CD14-positive monocyte (primary cell): Measurements from ENCODE around the gene ZNF431. TPM values are rescaled to one million over a fixed set of nuclear protein-coding genes. Genes with fewer than 3 reads are reported as not detected.
A peak's percentile ranks its signal among the peaks of the same experiment; 100 is the strongest.

Experiments
- DNase-seq, 3 donors: peaks; one replicate each; pipeline ENCODE4 v3.0.0-alpha.2; 2011 to 2022
- H2AFZ ChIP-seq: 2 replicates; pipeline ENCODE4 v1.6.0; 2012; ENCODE audit warnings: mild to moderate bottlenecking, low read depth, low read length, inconsistent platforms; ENCODE audit not compliant: insufficient read depth, poor library complexity, severe bottlenecking
- H3K27ac ChIP-seq, 2 donors: 1 replicate in 1 of 2; 2 replicates in 1 of 2; pipeline ENCODE4 v1.5.1; 2012 to 2013; ENCODE audit warnings: low read length in 2 of 2, control low read depth in 1 of 2, inconsistent platforms in 1 of 2, low read depth in 1 of 2, mild to moderate bottlenecking in 1 of 2
- H3K27me3 ChIP-seq, 2 donors: one replicate each; pipeline versions ENCODE4 v1.6.0 to v1.6.1; 2011 to 2013; ENCODE audit warnings: low read length in 2 of 2; ENCODE audit not compliant: control insufficient read depth in 2 of 2, insufficient read depth in 2 of 2
- H3K36me3 ChIP-seq, 2 donors: replicated peaks in 1 of 2; 1 replicate in 1 of 2; 2 replicates in 1 of 2; pipeline versions ENCODE4 v1.5.1 to v1.6.1; 2012 to 2013; ENCODE audit warnings: low read length in 2 of 2, control low read depth in 1 of 2, inconsistent platforms in 1 of 2, mild to moderate bottlenecking in 1 of 2; ENCODE audit not compliant: insufficient read depth in 2 of 2, control insufficient read depth in 1 of 2
- H3K4me1 ChIP-seq, 2 donors: 1 replicate in 1 of 2; 2 replicates in 1 of 2; pipeline versions ENCODE4 v1.5.1 to v1.6.1; 2012 to 2013; ENCODE audit warnings: low read length in 2 of 2, control low read depth in 1 of 2, inconsistent platforms in 1 of 2, mild to moderate bottlenecking in 1 of 2, moderate library complexity in 1 of 2; ENCODE audit not compliant: insufficient read depth in 2 of 2, control insufficient read depth in 1 of 2
- H3K4me2 ChIP-seq: replicated peaks from 2 replicates; pipeline ENCODE3; 2012; ENCODE audit warnings: low read length, moderate library complexity, mild to moderate bottlenecking; ENCODE audit not compliant: poor library complexity, severe bottlenecking; ENCODE audit errors: extremely low read depth
- H3K4me3 ChIP-seq, 3 experiments: fragments of 200-600 bp in 1 of 3; sonication (generic) in 1 of 3; replicated peaks in 1 of 3; 1 replicate in 2 of 3; 2 replicates in 1 of 3; pipeline ENCODE4 v1.5.1; 2011 to 2013; ENCODE audit warnings: low read length in 3 of 3, mild to moderate bottlenecking in 3 of 3, control low read depth in 2 of 3, low read depth in 2 of 3, inconsistent platforms in 1 of 3, moderate library complexity in 1 of 3
- H3K79me2 ChIP-seq: 2 replicates; pipeline ENCODE4 v1.6.0; 2012; ENCODE audit warnings: mild to moderate bottlenecking, control low read depth, inconsistent platforms, low read length, moderate library complexity; ENCODE audit not compliant: insufficient read depth
- H3K9ac ChIP-seq: 2 replicates; pipeline ENCODE4 v1.6.0; 2017; ENCODE audit warnings: low read length, mild to moderate bottlenecking; ENCODE audit not compliant: insufficient read depth, poor library complexity, severe bottlenecking
- H3K9me3 ChIP-seq, 2 donors: replicated peaks in 1 of 2; 1 replicate in 1 of 2; 2 replicates in 1 of 2; pipeline versions ENCODE4 v1.5.1 to v1.6.1; 2012 to 2013; ENCODE audit warnings: low read length in 2 of 2, control low read depth in 1 of 2; ENCODE audit not compliant: control insufficient read depth in 1 of 2, insufficient read depth in 1 of 2
- H4K20me1 ChIP-seq: 2 replicates; pipeline ENCODE4 v1.6.0; 2012; ENCODE audit warnings: mild to moderate bottlenecking, low read length, control low read depth, moderate library complexity; ENCODE audit not compliant: insufficient read depth
- H3K27ac Mint-ChIP-seq, 7 donors: one replicate each; pipeline ENCODE4 v1.8.0; 2020; ENCODE audit warnings: mild to moderate bottlenecking in 7 of 7, mixed read lengths in 7 of 7, moderate library complexity in 6 of 7, inconsistent platforms in 2 of 7
- H3K27me3 Mint-ChIP-seq, 3 donors: one replicate each; pipeline ENCODE4 v1.8.0; 2021 to 2022; ENCODE audit warnings: low read depth in 3 of 3, mild to moderate bottlenecking in 3 of 3, mixed read lengths in 3 of 3, moderate library complexity in 3 of 3, inconsistent platforms in 1 of 3
- H3K36me3 Mint-ChIP-seq, 2 donors: one replicate each; pipeline ENCODE4 v1.8.0; 2020; ENCODE audit warnings: mixed read lengths in 2 of 2, inconsistent platforms in 1 of 2, mild to moderate bottlenecking in 1 of 2
- H3K4me1 Mint-ChIP-seq: one replicate; pipeline ENCODE4 v1.8.0; 2020; ENCODE audit warnings: mild to moderate bottlenecking, mixed read lengths
- H3K4me3 Mint-ChIP-seq, 2 donors: one replicate each; pipeline ENCODE4 v1.8.0; 2020; ENCODE audit warnings: mild to moderate bottlenecking in 2 of 2, mixed read lengths in 2 of 2, moderate library complexity in 1 of 2
- H3K9me3 Mint-ChIP-seq, 7 donors: one replicate each; pipeline ENCODE4 v1.8.0; 2020 to 2022; ENCODE audit warnings: mixed read lengths in 7 of 7, mild to moderate bottlenecking in 6 of 7, moderate library complexity in 6 of 7, inconsistent platforms in 2 of 7
- CTCF ChIP-seq: fragments of 200-600 bp; IDR thresholded peaks from one replicate; pipeline ENCODE4 v1.8.0; 2022; ENCODE audit warnings: antibody characterized with exemption, mild to moderate bottlenecking
- WGBS: methylation state at CpG from one replicate; pipeline ENCODE4 v1.1.5; 2013; ENCODE audit warnings: missing lambda C conversion rate; ENCODE audit not compliant: insufficient coverage; 5-methylcytosine and 5-hydroxymethylcytosine counted together
- intact Hi-C, 2 donors: fragments of 100-400 bp; cut with micrococcal nuclease; formaldehyde crosslinking; loops; one replicate each; pipeline versions ENCODE4 v1.15.0 to v1.15.1; 2023
- polyA plus RNA-seq, 3 donors: library from polyadenylated mRNA; depleted of rRNA in 1 of 3; unstranded in 2 of 3; stranded (reverse) in 1 of 3; fragments of 300-500 nt in 2 of 3; fragments of >200 nt in 1 of 3; fragmentation: Illumina TruSeq in 2 of 3; gene quantifications; 1 replicate in 2 of 3; 2 replicates in 1 of 3; pipeline ENCODE4 v1.2.3, GENCODE V29; 2012 to 2021

The ZNF431 gene
- polyA plus RNA-seq, 3 donors, result 1.8 to 9.8 (median 4.6) TPM

DNA sequence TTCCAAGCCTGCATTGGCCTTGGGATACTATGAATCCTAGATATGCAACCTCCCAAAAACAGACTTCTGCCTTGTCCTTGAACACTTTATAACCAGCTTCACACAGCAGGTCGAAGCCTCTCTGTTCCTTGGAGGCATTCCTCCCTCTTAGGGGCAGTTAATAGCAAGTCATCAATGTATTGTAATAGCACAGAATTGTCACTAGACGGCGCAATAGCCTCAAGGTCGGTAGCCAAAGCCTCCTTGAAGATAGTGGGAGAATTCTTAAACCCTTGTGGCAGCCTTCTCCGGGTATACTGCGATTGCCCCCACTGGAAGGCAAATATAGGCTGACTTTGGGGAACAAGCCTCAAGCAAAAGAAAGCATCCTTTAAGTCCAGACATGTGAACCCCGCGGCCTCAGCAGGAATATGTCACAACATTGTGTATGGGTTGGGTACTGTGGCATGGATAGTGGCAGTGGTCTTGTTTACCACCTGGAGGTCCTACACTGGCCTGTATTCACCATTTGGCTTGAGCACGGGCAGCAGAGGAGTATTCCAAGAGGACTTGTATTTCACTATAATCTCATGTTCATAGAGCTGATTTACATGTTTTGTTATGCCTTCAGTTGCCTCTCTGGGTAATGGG, 61.1 kb downstream of the ZNF431 start:
- Histone ChIP-seq H3K27ac (no peak overlapping the region), H3K9ac (no peak overlapping the region), H3K4me3 (no peak overlapping the region), H3K4me1 (no peaks in the 10 kb centered on the region), H3K27me3 (no peaks in the 10 kb centered on the region), H3K9me3 (peaks cover 0 to 8% of the 10 kb centered on the region in 2 donors), H2AFZ (no peak overlapping the region), H4K20me1 (no peaks in the 10 kb centered on the region), H3K4me2 (no peak overlapping the region), H3K36me3 (no peaks in the 10 kb centered on the region), H3K79me2 (no peaks in the 10 kb centered on the region)
- Mint-ChIP-seq H3K36me3 (no peaks in the 10 kb centered on the region), H3K27ac (peak overlapping the region in 1 of 7 donors; percentile 28), H3K27me3 (peaks cover 0 to 3% (median 1%) of the 10 kb centered on the region in 3 donors), H3K4me1 (peaks cover 8% of the 10 kb centered on the region), H3K9me3 (peaks cover 0 to 10% (median 6%) of the 10 kb centered on the region in 7 donors), H3K4me3 (no peak overlapping the region)
- TF ChIP-seq CTCF, result peak; percentile 81
- peak; percentile 24 to 45 (median 37) for DNase-seq
- 40% methylated on average over 2 of the region's 9 CpGs for WGBS
- intact Hi-C loops, result loop anchor here (5.0 kb wide), 3 partner anchors 279 to 499 kb away; no protein-coding TSS in a partner anchor

DNA sequence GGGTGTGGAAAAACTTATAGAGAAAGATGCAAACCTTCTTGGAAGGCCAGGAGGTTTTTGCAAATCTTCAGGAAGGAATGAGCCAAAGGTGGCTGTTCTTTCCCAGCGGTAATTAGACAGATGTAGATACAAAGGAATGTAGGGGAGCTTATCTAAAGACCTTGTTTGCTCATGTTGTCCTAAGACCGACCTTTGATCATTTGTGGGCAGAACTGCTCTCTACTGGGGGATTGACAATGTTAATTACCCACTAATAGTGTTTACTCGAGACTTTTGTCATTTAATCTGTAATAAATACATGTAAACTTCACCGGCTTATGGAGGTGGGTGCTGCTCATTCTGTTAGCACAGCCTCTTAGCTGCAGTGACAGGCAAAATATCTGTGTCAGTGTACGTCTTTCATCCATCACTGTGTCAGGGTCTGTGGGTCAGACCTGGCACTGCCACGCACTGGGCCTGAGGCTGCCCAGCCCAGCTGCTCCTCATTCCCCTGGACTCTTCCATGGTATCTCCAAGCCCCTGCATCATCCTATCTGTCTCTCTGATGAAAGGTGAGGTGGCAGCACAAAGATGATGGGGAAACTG, 68.3 kb downstream of the ZNF431 start:
- Mint-ChIP-seq H3K27ac (no peak overlapping the region), H3K4me3 (no peak overlapping the region), H3K27me3 (peaks cover 0 to 2% (median 0%) of the 10 kb centered on the region in 3 donors), H3K36me3 (no peaks in the 10 kb centered on the region), H3K9me3 (peaks cover 12 to 28% (median 19%) of the 10 kb centered on the region in 7 donors), H3K4me1 (no peaks in the 10 kb centered on the region)
- intact Hi-C loops, result no loop called here
- no peak overlapping the region for H2AFZ ChIP-seq
- H4K20me1 ChIP-seq, result no peaks in the 10 kb centered on the region
- WGBS, result 55% methylated on average over 4 of the region's 6 CpGs
- no peak overlapping the region for H3K4me3 ChIP-seq
- H3K4me1 ChIP-seq, result no peaks in the 10 kb centered on the region
- H3K79me2 ChIP-seq, result no peaks in the 10 kb centered on the region
- H3K9ac ChIP-seq, result no peak overlapping the region
- no peak overlapping the region for H3K27ac ChIP-seq
- no peak for DNase-seq
- no peak overlapping the region for H3K4me2 ChIP-seq
- H3K9me3 ChIP-seq, result peaks cover 6 to 24% of the 10 kb centered on the region in 2 donors
- no peak for TF ChIP-seq CTCF
- no peaks in the 10 kb centered on the region for H3K36me3 ChIP-seq
- H3K27me3 ChIP-seq, result no peaks in the 10 kb centered on the region
